ENCODE measurements around the gene SH3RF3.

DNA sequence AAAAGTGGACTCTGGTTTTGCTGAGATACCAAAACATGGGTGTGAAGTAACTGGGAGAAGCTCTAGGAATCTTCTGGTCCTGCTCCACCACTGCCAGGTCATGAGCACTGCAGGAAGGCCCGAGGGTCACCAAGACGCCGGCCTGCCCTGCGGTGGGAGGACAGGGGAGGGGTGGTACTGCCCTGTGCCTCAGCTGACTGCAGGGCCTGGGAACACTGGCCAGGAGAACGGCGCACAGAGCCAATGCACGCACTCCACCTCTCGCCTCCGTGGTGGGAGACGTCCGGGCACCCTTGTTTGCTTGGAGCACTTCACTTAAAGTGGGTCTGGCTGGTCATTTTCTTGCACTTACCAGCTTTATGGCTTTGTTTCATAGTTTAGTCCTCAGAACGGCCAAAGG is 153.4 kb downstream of the SH3RF3 start:
- TF ChIP-seq, protein P1, sequence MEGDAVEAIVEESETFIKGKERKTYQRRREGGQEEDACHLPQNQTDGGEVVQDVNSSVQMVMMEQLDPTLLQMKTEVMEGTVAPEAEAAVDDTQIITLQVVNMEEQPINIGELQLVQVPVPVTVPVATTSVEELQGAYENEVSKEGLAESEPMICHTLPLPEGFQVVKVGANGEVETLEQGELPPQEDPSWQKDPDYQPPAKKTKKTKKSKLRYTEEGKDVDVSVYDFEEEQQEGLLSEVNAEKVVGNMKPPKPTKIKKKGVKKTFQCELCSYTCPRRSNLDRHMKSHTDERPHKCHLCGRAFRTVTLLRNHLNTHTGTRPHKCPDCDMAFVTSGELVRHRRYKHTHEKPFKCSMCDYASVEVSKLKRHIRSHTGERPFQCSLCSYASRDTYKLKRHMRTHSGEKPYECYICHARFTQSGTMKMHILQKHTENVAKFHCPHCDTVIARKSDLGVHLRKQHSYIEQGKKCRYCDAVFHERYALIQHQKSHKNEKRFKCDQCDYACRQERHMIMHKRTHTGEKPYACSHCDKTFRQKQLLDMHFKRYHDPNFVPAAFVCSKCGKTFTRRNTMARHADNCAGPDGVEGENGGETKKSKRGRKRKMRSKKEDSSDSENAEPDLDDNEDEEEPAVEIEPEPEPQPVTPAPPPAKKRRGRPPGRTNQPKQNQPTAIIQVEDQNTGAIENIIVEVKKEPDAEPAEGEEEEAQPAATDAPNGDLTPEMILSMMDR (IDR thresholded peaks at IDR 0.05): no peak
- TF ChIP-seq EZH2 (IDR thresholded peaks at IDR 0.05): no peak
